LNCaP clone FGC (cell line): ENCODE data around the gene EVA1C.
"Not testable (repeated sequence)": the region's sequence is repeated elsewhere in the genome, so short reads cannot be mapped to it uniquely, and the experiment has no call there.

Experiments
- DNase-seq: peaks from one replicate; pipeline ENCODE4 v3.0.0-alpha.2; 2011; ENCODE audit warnings: low read depth
- H3K4me3 ChIP-seq: 2 replicates; pipeline ENCODE4 v1.5.1; 2011; ENCODE audit warnings: mild to moderate bottlenecking, low read depth, low read length, control low read depth
- TF ChIP-seq, protein P1 (sequence below): IDR thresholded peaks from 2 replicates; pipeline ENCODE4 v1.5.1; 2012; ENCODE audit warnings: mild to moderate bottlenecking; ENCODE audit not compliant: control insufficient read depth, insufficient read depth; ENCODE audit errors: extremely low read depth

The EVA1C gene

DNA sequence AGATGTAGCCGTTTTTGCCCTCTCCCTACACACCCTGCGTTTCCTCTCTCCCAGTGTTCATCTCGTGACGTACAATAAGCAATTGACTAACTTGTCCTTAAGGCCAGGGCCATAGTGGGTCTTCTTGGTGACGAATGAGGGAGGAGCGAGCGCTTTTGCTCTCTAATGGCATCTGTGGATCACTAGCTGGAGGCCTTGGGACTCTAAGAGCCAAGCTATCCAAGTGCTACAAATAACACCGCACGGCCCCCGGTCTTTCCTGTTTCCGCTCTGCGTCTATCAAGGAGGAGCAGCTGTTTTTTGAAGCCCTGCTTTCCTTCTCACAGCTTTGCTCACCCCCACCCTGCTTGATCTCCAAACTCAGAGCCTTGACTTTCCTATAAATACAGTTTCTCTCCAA, 25.2 kb downstream of the EVA1C start:
- TF ChIP-seq, protein P1, sequence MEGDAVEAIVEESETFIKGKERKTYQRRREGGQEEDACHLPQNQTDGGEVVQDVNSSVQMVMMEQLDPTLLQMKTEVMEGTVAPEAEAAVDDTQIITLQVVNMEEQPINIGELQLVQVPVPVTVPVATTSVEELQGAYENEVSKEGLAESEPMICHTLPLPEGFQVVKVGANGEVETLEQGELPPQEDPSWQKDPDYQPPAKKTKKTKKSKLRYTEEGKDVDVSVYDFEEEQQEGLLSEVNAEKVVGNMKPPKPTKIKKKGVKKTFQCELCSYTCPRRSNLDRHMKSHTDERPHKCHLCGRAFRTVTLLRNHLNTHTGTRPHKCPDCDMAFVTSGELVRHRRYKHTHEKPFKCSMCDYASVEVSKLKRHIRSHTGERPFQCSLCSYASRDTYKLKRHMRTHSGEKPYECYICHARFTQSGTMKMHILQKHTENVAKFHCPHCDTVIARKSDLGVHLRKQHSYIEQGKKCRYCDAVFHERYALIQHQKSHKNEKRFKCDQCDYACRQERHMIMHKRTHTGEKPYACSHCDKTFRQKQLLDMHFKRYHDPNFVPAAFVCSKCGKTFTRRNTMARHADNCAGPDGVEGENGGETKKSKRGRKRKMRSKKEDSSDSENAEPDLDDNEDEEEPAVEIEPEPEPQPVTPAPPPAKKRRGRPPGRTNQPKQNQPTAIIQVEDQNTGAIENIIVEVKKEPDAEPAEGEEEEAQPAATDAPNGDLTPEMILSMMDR: no peak
- DNase-seq: no peak
- no peak overlapping the region for H3K4me3 ChIP-seq

DNA sequence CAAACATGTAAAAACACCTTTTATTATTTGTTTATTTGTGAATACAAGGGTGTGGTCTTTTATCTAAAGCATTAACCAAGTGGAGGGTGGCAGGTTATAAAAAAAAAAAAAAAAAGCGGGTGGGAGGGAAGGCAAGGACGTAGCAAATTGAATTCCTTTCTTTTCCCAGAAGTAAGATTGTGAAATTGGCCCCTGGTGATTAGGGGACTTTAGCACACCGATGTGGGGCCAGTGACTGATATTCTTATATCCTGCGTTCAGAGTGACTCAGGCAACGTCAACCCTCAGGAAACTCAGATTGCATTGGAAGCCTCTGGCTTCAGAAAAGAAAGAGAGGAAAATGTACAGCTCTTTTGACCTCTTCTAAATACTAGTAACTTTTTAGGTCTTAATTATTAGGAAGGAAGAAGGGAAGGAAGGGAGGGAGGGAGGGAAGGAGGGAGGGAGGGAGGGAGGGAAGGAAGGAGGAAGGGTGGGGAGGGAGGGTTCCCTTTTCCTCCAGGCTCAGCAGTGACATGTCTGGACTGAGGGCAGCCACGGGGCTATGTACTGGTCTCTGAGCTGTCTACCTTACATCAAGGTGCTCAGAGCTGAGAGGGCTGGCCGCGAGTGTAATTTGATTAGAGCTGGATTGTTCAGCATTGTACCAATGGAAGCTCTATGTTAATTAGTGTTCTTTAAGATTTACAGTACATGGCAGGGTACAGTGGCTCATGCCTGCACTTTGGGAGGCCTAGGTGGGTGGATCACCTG, 30.2 kb downstream of the EVA1C start:
- TF ChIP-seq, protein P1: no peak
- DNase-seq: no peak
- H3K4me3 ChIP-seq: no peak overlapping the region

DNA sequence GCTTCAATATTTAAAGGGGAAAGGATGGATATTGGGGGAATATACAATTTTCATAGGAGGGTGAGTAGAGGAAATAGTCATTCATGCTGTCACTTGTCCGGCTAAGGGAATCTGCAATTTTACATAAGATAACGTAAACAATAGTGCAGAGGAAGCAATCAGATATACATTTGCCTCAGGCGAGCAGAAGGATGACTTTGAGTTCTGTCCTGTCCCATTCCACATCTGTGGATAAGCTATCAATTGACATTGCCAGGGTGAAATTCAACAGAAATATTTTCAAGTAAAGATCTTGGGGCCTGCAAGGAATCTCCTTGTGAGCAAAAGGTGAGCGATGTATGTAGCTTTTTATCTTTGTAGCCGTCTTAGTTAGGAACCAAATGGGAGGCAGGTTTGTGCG, 32.6 kb downstream of the EVA1C start:
- no peak for DNase-seq
- H3K4me3 ChIP-seq: no peak overlapping the region
- TF ChIP-seq, protein P1: no peak

DNA sequence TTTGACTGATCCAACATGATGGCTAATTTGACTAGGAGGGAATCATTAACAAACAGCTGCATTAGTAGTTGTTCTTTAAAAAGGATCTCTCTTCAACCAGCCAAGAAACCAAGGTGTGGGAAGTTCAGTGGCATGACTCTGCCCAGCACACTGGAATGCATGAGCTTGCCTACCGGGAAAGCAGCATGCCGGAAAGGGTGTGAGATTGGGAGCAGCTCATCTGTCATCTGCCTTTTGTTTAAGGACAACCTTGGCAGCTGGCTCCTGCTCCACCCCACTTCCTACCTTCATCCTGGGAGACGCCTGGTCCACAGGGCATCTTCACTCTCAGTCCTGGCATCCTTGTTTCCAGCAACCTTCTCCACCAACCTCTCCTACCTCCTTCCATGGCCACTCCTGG, 33.9 kb downstream of the EVA1C start:
- not testable (repeated sequence) for H3K4me3 ChIP-seq, DNase-seq

DNA sequence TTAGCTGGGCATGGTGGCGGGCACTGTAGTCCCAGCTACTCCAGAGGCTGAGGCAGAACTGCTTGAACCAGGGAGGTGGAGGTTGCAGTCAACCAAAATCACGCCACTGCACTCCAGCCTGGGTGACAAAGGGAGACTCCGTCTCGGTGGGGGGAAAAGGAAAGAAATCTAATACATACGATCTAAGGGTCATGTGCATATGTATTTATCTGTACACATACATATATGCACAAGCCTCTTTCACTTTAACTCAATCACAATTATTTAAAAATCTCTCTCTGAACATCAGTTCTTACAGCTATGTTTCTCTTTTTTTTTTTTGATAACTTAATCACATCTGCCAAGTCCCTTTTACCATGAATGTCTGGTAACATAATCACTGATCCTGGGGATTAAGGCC, 34.7 kb downstream of the EVA1C start:
- no peak overlapping the region for H3K4me3 ChIP-seq
- TF ChIP-seq, protein P1: no peak
- DNase-seq: no peak

DNA sequence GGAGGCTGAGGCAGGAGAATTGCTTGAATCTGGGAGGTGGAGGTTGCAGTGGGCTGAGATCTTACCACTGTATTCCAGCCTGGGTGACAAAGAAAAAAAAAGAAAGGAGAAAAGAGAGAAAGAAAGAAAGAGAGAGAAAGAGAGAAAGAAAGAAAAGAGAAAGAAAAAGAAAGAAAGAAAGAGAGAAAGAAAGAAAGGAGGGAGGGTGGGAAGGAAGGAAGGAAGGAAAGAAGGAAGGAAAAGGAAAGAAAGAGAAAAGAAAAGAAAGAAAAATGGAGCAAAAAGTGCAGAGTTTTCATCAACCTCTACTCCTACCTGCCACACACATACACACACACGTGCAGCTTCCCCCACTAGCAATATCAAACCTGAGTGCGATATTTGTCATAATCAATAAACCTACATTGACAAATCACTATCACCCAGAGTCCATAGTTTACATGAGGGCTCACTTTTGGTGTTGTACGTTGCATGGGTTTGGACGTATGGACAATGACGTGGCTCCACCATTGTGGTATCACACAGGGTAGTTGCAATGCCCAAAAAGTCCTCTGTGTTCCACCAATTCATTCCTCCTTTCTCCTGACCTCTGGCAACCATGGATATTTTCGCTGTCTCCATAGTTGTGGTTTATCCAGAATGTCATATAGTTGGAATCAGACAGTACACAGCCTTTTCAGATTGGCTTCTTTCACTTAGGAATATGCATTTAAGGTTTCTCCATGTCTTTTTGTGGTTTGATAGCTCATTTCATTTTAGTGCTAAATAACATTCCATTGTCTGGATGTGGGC, 36.5 kb downstream of the EVA1C start:
- no peak overlapping the region for H3K4me3 ChIP-seq
- TF ChIP-seq, protein P1: no peak
- DNase-seq: no peak

DNA sequence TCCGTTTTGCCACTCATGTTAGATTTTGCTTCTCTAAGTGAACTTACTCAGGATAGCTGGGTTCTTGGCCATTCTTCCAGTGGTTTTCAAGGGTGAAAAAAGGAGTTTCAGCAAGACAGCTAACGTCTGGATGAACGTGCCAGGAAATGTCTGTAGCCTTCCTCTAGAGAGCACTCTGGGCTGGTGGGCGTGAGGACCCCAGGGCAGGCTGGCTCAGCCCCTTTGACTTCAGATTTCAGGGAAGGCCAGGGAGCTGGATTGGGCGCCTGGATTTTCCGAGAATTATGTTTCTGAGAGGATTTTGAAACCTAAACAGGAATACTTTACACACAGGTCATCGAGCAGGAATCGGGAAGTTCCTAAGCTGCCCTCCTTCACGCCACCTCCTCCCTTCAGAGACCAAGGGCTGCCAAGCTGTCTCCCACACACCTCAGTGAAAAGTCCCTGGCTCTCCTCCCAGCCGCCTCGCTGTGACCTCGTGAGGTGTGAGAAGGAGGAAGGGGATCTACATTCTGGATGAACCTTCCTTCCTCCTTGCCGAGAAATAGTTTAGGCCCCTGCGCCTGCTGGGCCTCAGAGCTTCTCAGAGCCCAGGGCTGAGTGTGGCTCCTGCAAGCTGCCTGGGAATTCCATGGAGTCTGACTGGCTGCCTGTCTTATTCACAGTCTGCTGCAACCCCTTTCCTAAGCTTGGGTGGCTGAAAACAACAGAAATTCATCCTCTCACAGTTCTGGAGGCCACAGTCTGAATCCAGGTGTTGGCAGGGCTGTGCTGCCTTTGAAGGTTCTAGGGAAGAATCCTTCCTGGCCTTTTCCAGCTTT, 38.6 kb downstream of the EVA1C start:
- H3K4me3 ChIP-seq, DNase-seq: not testable (repeated sequence)

DNA sequence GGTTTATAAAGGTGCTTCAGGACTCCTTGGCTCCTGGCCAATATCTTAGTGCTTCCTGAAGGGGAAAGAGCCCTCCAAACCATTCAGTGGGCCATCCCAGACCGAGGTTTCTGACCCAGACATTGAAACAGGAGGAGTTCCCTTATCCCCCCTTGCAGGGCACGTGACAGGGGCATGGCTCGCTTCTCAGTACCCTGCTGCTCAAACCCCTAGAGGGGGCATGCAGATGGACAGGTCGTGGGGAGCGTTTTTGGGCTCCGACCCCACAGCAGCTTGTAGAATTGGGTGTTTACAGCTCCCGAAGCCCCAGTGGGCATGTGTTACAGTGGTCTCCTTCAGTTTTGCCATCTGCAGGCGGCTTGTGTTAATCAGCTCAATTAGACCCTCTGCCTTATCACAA, 39.7 kb downstream of the EVA1C start:
- not testable (repeated sequence) for H3K4me3 ChIP-seq, DNase-seq
